Measurements from ENCODE around the gene NRCAM.
"Not testable (repeated sequence)": the region's sequence is repeated elsewhere in the genome, so short reads cannot be mapped to it uniquely, and the experiment has no call there.

The NRCAM gene

GRCh38 chr7:108278281-108278680, 178.0 kb downstream of the NRCAM start:
- Histone ChIP-seq H3K27me3 (ENCODE audit: control insufficient read depth in 1 of 2, insufficient read depth in 2 of 2, low read length in 2 of 2) (peaks cover 0 to 3% of the 10 kb centered on the region in 2 donors), H3K4me3 (ENCODE audit: low read depth in 1 of 2, low read length in 2 of 2) (no peak overlapping the region), H3K27ac (ENCODE audit: low read depth, low read length) (no peak overlapping the region)

GRCh38 chr7:108274447-108274846, 181.8 kb downstream of the NRCAM start:
- H3K27ac ChIP-seq (ENCODE audit: low read depth, low read length); H3K4me3 ChIP-seq (ENCODE audit: low read depth in 1 of 2, low read length in 2 of 2); H3K4me1 ChIP-seq (ENCODE audit: control insufficient read depth in 1 of 2, insufficient read depth in 2 of 2, low read length in 2 of 2); H3K36me3 ChIP-seq (ENCODE audit: control insufficient read depth in 1 of 2, insufficient read depth in 2 of 2, low read length in 2 of 2); H3K9me3 ChIP-seq (ENCODE audit: control insufficient read depth in 1 of 2, low read length in 2 of 2); H3K27me3 ChIP-seq (ENCODE audit: control insufficient read depth in 1 of 2, insufficient read depth in 2 of 2, low read length in 2 of 2); H3K9ac ChIP-seq (ENCODE audit: low read depth in 1 of 2, low read length in 2 of 2): not testable (repeated sequence)

More at GRCh38 chr7:108278281-108278680, 178.0 kb downstream of the NRCAM start:
- H3K4me1 ChIP-seq (ENCODE audit: control insufficient read depth in 1 of 2, insufficient read depth in 2 of 2, low read length in 2 of 2): no peaks in the 10 kb centered on the region
- no peak overlapping the region for H3K9ac ChIP-seq (ENCODE audit: low read depth in 1 of 2, low read length in 2 of 2)
- no peaks in the 10 kb centered on the region for H3K9me3 ChIP-seq (ENCODE audit: control insufficient read depth in 1 of 2, low read length in 2 of 2)
- H3K36me3 ChIP-seq (ENCODE audit: control insufficient read depth in 1 of 2, insufficient read depth in 2 of 2, low read length in 2 of 2): no peaks in the 10 kb centered on the region

GRCh38 chr7:108272891-108273290, 183.3 kb downstream of the NRCAM start:
- H3K27ac ChIP-seq (ENCODE audit: low read depth, low read length); H3K4me1 ChIP-seq (ENCODE audit: control insufficient read depth in 1 of 2, insufficient read depth in 2 of 2, low read length in 2 of 2); H3K36me3 ChIP-seq (ENCODE audit: control insufficient read depth in 1 of 2, insufficient read depth in 2 of 2, low read length in 2 of 2); H3K9ac ChIP-seq (ENCODE audit: low read depth in 1 of 2, low read length in 2 of 2); H3K9me3 ChIP-seq (ENCODE audit: control insufficient read depth in 1 of 2, low read length in 2 of 2); H3K27me3 ChIP-seq (ENCODE audit: control insufficient read depth in 1 of 2, insufficient read depth in 2 of 2, low read length in 2 of 2); H3K4me3 ChIP-seq (ENCODE audit: low read depth in 1 of 2, low read length in 2 of 2): not testable (repeated sequence)

- no peaks in the 10 kb centered on the region for H3K4me1 ChIP-seq (ENCODE audit: control insufficient read depth in 1 of 2, insufficient read depth in 2 of 2, low read length in 2 of 2)
- H3K27me3 ChIP-seq (ENCODE audit: control insufficient read depth in 1 of 2, insufficient read depth in 2 of 2, low read length in 2 of 2): no peaks in the 10 kb centered on the region
- H3K36me3 ChIP-seq (ENCODE audit: control insufficient read depth in 1 of 2, insufficient read depth in 2 of 2, low read length in 2 of 2): no peaks in the 10 kb centered on the region
- H3K27ac ChIP-seq (ENCODE audit: low read depth, low read length): no peak overlapping the region
- no peaks in the 10 kb centered on the region for H3K9me3 ChIP-seq (ENCODE audit: control insufficient read depth in 1 of 2, low read length in 2 of 2)
- no peak overlapping the region for H3K9ac ChIP-seq (ENCODE audit: low read depth in 1 of 2, low read length in 2 of 2)
- H3K4me3 ChIP-seq (ENCODE audit: low read depth in 1 of 2, low read length in 2 of 2): no peak overlapping the region
Observed at GRCh38 chr7:108270385-108271015, 185.7 kb downstream of the NRCAM start.

- Histone ChIP-seq H3K4me3 (ENCODE audit: low read depth in 1 of 2, low read length in 2 of 2) (no peak overlapping the region), H3K9ac (ENCODE audit: low read depth in 1 of 2, low read length in 2 of 2) (no peak overlapping the region), H3K27ac (ENCODE audit: low read depth, low read length) (no peak overlapping the region), H3K9me3 (ENCODE audit: control insufficient read depth in 1 of 2, low read length in 2 of 2) (no peaks in the 10 kb centered on the region), H3K4me1 (ENCODE audit: control insufficient read depth in 1 of 2, insufficient read depth in 2 of 2, low read length in 2 of 2) (no peaks in the 10 kb centered on the region), H3K36me3 (ENCODE audit: control insufficient read depth in 1 of 2, insufficient read depth in 2 of 2, low read length in 2 of 2) (no peaks in the 10 kb centered on the region), H3K27me3 (ENCODE audit: control insufficient read depth in 1 of 2, insufficient read depth in 2 of 2, low read length in 2 of 2) (no peaks in the 10 kb centered on the region)
Observed at GRCh38 chr7:108268200-108268820, 187.9 kb downstream of the NRCAM start.

- Histone ChIP-seq H3K9me3 (ENCODE audit: control insufficient read depth in 1 of 2, low read length in 2 of 2) (no peaks in the 10 kb centered on the region), H3K9ac (ENCODE audit: low read depth in 1 of 2, low read length in 2 of 2) (no peak overlapping the region), H3K36me3 (ENCODE audit: control insufficient read depth in 1 of 2, insufficient read depth in 2 of 2, low read length in 2 of 2) (no peaks in the 10 kb centered on the region), H3K27me3 (ENCODE audit: control insufficient read depth in 1 of 2, insufficient read depth in 2 of 2, low read length in 2 of 2) (no peaks in the 10 kb centered on the region), H3K27ac (ENCODE audit: low read depth, low read length) (no peak overlapping the region), H3K4me1 (ENCODE audit: control insufficient read depth in 1 of 2, insufficient read depth in 2 of 2, low read length in 2 of 2) (no peaks in the 10 kb centered on the region), H3K4me3 (ENCODE audit: low read depth in 1 of 2, low read length in 2 of 2) (no peak overlapping the region)
Observed at GRCh38 chr7:108267615-108268014, 188.6 kb downstream of the NRCAM start.

GRCh38 chr7:108266491-108266890, 189.7 kb downstream of the NRCAM start:
- Histone ChIP-seq H3K9ac (ENCODE audit: low read depth in 1 of 2, low read length in 2 of 2) (no peak overlapping the region), H3K36me3 (ENCODE audit: control insufficient read depth in 1 of 2, insufficient read depth in 2 of 2, low read length in 2 of 2) (no peaks in the 10 kb centered on the region), H3K4me1 (ENCODE audit: control insufficient read depth in 1 of 2, insufficient read depth in 2 of 2, low read length in 2 of 2) (no peaks in the 10 kb centered on the region), H3K27ac (ENCODE audit: low read depth, low read length) (no peak overlapping the region), H3K9me3 (ENCODE audit: control insufficient read depth in 1 of 2, low read length in 2 of 2) (no peaks in the 10 kb centered on the region), H3K27me3 (ENCODE audit: control insufficient read depth in 1 of 2, insufficient read depth in 2 of 2, low read length in 2 of 2) (no peaks in the 10 kb centered on the region), H3K4me3 (ENCODE audit: low read depth in 1 of 2, low read length in 2 of 2) (no peak overlapping the region)

GRCh38 chr7:108266035-108266434, 190.2 kb downstream of the NRCAM start:
- H3K4me1 ChIP-seq (ENCODE audit: control insufficient read depth in 1 of 2, insufficient read depth in 2 of 2, low read length in 2 of 2): no peaks in the 10 kb centered on the region
- no peaks in the 10 kb centered on the region for H3K9me3 ChIP-seq (ENCODE audit: control insufficient read depth in 1 of 2, low read length in 2 of 2)
- no peak overlapping the region for H3K27ac ChIP-seq (ENCODE audit: low read depth, low read length)
- H3K27me3 ChIP-seq (ENCODE audit: control insufficient read depth in 1 of 2, insufficient read depth in 2 of 2, low read length in 2 of 2): no peaks in the 10 kb centered on the region
- no peaks in the 10 kb centered on the region for H3K36me3 ChIP-seq (ENCODE audit: control insufficient read depth in 1 of 2, insufficient read depth in 2 of 2, low read length in 2 of 2)
- H3K4me3 ChIP-seq (ENCODE audit: low read depth in 1 of 2, low read length in 2 of 2): no peak overlapping the region
- H3K9ac ChIP-seq (ENCODE audit: low read depth in 1 of 2, low read length in 2 of 2): no peak overlapping the region

- Histone ChIP-seq H3K27ac (ENCODE audit: low read depth, low read length) (no peak overlapping the region), H3K9me3 (ENCODE audit: control insufficient read depth in 1 of 2, low read length in 2 of 2) (no peaks in the 10 kb centered on the region), H3K36me3 (ENCODE audit: control insufficient read depth in 1 of 2, insufficient read depth in 2 of 2, low read length in 2 of 2) (no peaks in the 10 kb centered on the region), H3K9ac (ENCODE audit: low read depth in 1 of 2, low read length in 2 of 2) (no peak overlapping the region), H3K4me1 (ENCODE audit: control insufficient read depth in 1 of 2, insufficient read depth in 2 of 2, low read length in 2 of 2) (no peaks in the 10 kb centered on the region), H3K4me3 (ENCODE audit: low read depth in 1 of 2, low read length in 2 of 2) (no peak overlapping the region), H3K27me3 (ENCODE audit: control insufficient read depth in 1 of 2, insufficient read depth in 2 of 2, low read length in 2 of 2) (no peaks in the 10 kb centered on the region)
Observed at GRCh38 chr7:108265007-108265406, 191.2 kb downstream of the NRCAM start.

GRCh38 chr7:108263425-108263824, 192.8 kb downstream of the NRCAM start:
- no peaks in the 10 kb centered on the region for H3K9me3 ChIP-seq (ENCODE audit: control insufficient read depth in 1 of 2, low read length in 2 of 2)
- no peaks in the 10 kb centered on the region for H3K27me3 ChIP-seq (ENCODE audit: control insufficient read depth in 1 of 2, insufficient read depth in 2 of 2, low read length in 2 of 2)
- H3K36me3 ChIP-seq (ENCODE audit: control insufficient read depth in 1 of 2, insufficient read depth in 2 of 2, low read length in 2 of 2): no peaks in the 10 kb centered on the region
- H3K9ac ChIP-seq (ENCODE audit: low read depth in 1 of 2, low read length in 2 of 2): no peak overlapping the region
- H3K4me3 ChIP-seq (ENCODE audit: low read depth in 1 of 2, low read length in 2 of 2): no peak overlapping the region
- no peaks in the 10 kb centered on the region for H3K4me1 ChIP-seq (ENCODE audit: control insufficient read depth in 1 of 2, insufficient read depth in 2 of 2, low read length in 2 of 2)
- H3K27ac ChIP-seq (ENCODE audit: low read depth, low read length): no peak overlapping the region
